Osteoblast (primary cell): Measurements from ENCODE around the gene CEP131. TPM values are rescaled to one million over a fixed set of nuclear protein-coding genes. Genes with fewer than 3 reads are reported as not detected.

Experiments used
- DNase-seq: peaks from one replicate; pipeline ENCODE4 v3.0.0; 2011; ENCODE audit warnings: low spot score, mixed read lengths; ENCODE audit not compliant: insufficient read length; ENCODE audit errors: missing footprints
- H2AFZ ChIP-seq: 2 replicates; pipeline ENCODE4 v1.6.0; 2011; ENCODE audit warnings: mild to moderate bottlenecking, low read length
- H3K27ac ChIP-seq: 2 replicates; pipeline ENCODE4 v1.5.1; 2011; ENCODE audit warnings: mild to moderate bottlenecking, low read depth, low read length, moderate library complexity
- H3K27me3 ChIP-seq: 2 replicates; pipeline ENCODE4 v1.6.0; 2012; ENCODE audit warnings: mild to moderate bottlenecking, control low read depth, inconsistent platforms, low read length, moderate library complexity; ENCODE audit not compliant: insufficient read depth
- H3K36me3 ChIP-seq: 2 replicates; pipeline ENCODE4 v1.5.1; 2011; ENCODE audit warnings: mild to moderate bottlenecking, low read length, control low read depth, moderate library complexity; ENCODE audit not compliant: insufficient read depth
- H3K4me1 ChIP-seq: 2 replicates; pipeline ENCODE4 v1.5.1; 2011; ENCODE audit warnings: mild to moderate bottlenecking, low read length, control low read depth, moderate library complexity; ENCODE audit not compliant: insufficient read depth
- H3K4me2 ChIP-seq: 2 replicates; pipeline ENCODE4 v1.6.0; 2011; ENCODE audit warnings: mild to moderate bottlenecking, low read length; ENCODE audit not compliant: insufficient read depth
- H3K4me3 ChIP-seq: fragments of 200-600 bp; sonication (generic); 3 replicates; pipeline ENCODE4 v1.5.1; 2012; ENCODE audit warnings: mild to moderate bottlenecking, low read length, inconsistent platforms; ENCODE audit not compliant: insufficient read depth
- H3K79me2 ChIP-seq: 2 replicates; pipeline ENCODE4 v1.6.0; 2012; ENCODE audit warnings: mild to moderate bottlenecking, low read length, control low read depth, inconsistent platforms; ENCODE audit not compliant: insufficient read depth
- H3K9me3 ChIP-seq: 2 replicates; pipeline ENCODE4 v1.5.1; 2011; ENCODE audit warnings: low read depth, low read length, control low read depth
- H4K20me1 ChIP-seq: 2 replicates; pipeline ENCODE4 v1.6.0; 2012; ENCODE audit warnings: mild to moderate bottlenecking, low read length, control low read depth; ENCODE audit not compliant: insufficient read depth
- CTCF ChIP-seq: IDR thresholded peaks from 2 replicates; pipeline ENCODE4 v1.5.1; 2011; ENCODE audit warnings: mild to moderate bottlenecking, low read depth, low read length, moderate library complexity; ENCODE audit errors: extremely low read depth
- total RNA-seq: library from RNA; depleted of rRNA; stranded (reverse); fragments of >200 nt; gene quantifications from 2 replicates; pipeline ENCODE4 v1.2.3, GENCODE V29; 2012

Gene CEP131
- total RNA-seq, 1 donor: 8.7 TPM

- peak overlapping the region; percentile 95 for H3K4me2 ChIP-seq
Measured at GRCh38 chr17:81240761-81241160, 18.0 kb upstream of the CEP131 start.

DNA sequence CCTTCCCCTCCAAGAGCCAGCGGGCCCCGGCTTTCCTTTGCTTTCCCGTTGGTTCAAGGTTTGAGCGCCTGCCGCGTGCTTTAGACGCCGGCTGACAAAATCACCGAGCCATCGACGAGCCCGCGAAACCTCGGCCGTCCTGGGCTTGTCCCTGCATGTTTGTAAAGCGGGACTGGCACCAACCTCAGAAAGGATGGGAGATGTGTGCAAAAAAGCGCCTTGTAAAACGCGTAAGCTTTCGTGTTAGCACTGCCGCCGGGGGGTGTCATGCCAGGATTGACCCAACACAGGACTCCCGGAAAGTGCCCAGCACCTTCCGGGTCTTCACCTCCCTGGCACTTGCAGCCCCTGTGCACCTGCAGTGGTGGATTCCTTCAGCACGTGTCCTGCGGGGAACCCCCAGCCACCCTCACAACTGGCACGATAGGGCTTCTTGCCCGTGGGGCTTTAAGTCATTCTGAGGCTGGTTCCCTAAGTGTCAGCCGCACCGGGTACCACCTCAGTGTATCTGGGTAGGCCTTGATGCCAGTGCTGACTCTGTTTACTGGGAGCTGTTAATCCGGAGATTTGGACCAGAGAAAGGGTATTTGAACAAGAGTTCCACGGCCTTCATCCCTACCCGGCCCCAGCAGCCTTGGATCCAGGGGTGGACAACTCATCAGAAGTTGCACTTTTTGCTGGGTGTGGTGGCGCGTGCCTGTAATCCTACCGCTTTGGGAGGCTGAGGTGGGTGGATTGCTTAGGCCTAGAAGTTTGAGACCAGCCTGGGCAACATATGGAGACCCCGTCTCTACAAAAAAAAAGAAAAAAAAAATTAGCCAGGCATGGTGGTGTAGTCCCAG, 17.2 kb upstream of the CEP131 start:
- Histone ChIP-seq H3K9me3 (no peaks in the 10 kb centered on the region), H3K36me3 (peaks cover 8% of the 10 kb centered on the region), H3K4me1 (peaks cover 23% of the 10 kb centered on the region), H3K27ac (peak overlapping the region; percentile 75), H3K79me2 (peaks cover 72% of the 10 kb centered on the region), H3K27me3 (no peaks in the 10 kb centered on the region), H2AFZ (peak overlapping the region; percentile 68), H3K4me3 (peak overlapping the region; percentile 94), H4K20me1 (peaks cover 44% of the 10 kb centered on the region), H3K4me2 (peak overlapping the region; percentile 95)
- DNase-seq: peak; percentile 90
- no peak for TF ChIP-seq CTCF

More at GRCh38 chr17:81240761-81241160, 18.0 kb upstream of the CEP131 start:
- H3K4me3 ChIP-seq: no peak overlapping the region
- H3K4me1 ChIP-seq: peaks cover 28% of the 10 kb centered on the region
- no peaks in the 10 kb centered on the region for H3K27me3 ChIP-seq
- H2AFZ ChIP-seq: no peak overlapping the region
- H3K27ac ChIP-seq: no peak overlapping the region
- peaks cover 52% of the 10 kb centered on the region for H4K20me1 ChIP-seq
- peaks cover 8% of the 10 kb centered on the region for H3K36me3 ChIP-seq
- TF ChIP-seq CTCF: no peak
- peaks cover 63% of the 10 kb centered on the region for H3K79me2 ChIP-seq
- DNase-seq: no peak
- no peaks in the 10 kb centered on the region for H3K9me3 ChIP-seq

GRCh38 chr17:81238815-81239713, 16.3 kb upstream of the CEP131 start, which contains the start of the genes NDUFAF8 and TEPSIN:
Gene NDUFAF8 (plus strand): TSS chr17:81239318. CDS start chr17:81239364, 46 bp downstream.
Gene TEPSIN (minus strand): TSS chr17:81239055. CDS start chr17:81239033, 22 bp downstream.
- Histone ChIP-seq H3K27ac (peak within 1 kb of the TSS; percentile 75), H2AFZ (peak within 1 kb of the TSS; percentile 68), H3K4me3 (peak within 1 kb of the TSS; percentile 94), H3K4me1 (peaks cover 16% of the 10 kb centered on the region), H4K20me1 (peaks cover 36% of the 10 kb centered on the region), H3K9me3 (no peaks in the 10 kb centered on the region), H3K4me2 (peak within 1 kb of the TSS; percentile 95), H3K36me3 (peaks cover 8% of the 10 kb centered on the region), H3K27me3 (no peaks in the 10 kb centered on the region), H3K79me2 (peaks cover 71% of the 10 kb centered on the region)
- peak; percentile 100 for DNase-seq
- no peak for TF ChIP-seq CTCF
